IPS-15b (cell line): ENCODE results near the gene TNPO3.
A peak's percentile ranks its signal among the peaks of the same experiment; 100 is the strongest.

Experiments used
- H3K27me3 ChIP-seq: one replicate; pipeline ENCODE4 v1.6.1; 2013; ENCODE audit warnings: low read length; ENCODE audit not compliant: control insufficient read depth, insufficient read depth
- H3K36me3 ChIP-seq: one replicate; pipeline ENCODE4 v1.6.1; 2013; ENCODE audit warnings: low read length; ENCODE audit not compliant: control insufficient read depth, insufficient read depth
- H3K4me1 ChIP-seq: one replicate; pipeline ENCODE4 v1.6.1; 2013; ENCODE audit warnings: mild to moderate bottlenecking, low read length; ENCODE audit not compliant: control insufficient read depth, insufficient read depth
- H3K4me3 ChIP-seq: one replicate; pipeline ENCODE4 v1.5.1; 2013; ENCODE audit warnings: low read depth, low read length
- H3K9ac ChIP-seq: one replicate; pipeline ENCODE4 v1.6.1; 2013; ENCODE audit warnings: low read depth, mild to moderate bottlenecking, low read length
- H3K9me3 ChIP-seq: one replicate; pipeline ENCODE4 v1.6.1; 2013; ENCODE audit warnings: mild to moderate bottlenecking, low read length; ENCODE audit not compliant: control insufficient read depth, insufficient read depth

Gene TNPO3

DNA sequence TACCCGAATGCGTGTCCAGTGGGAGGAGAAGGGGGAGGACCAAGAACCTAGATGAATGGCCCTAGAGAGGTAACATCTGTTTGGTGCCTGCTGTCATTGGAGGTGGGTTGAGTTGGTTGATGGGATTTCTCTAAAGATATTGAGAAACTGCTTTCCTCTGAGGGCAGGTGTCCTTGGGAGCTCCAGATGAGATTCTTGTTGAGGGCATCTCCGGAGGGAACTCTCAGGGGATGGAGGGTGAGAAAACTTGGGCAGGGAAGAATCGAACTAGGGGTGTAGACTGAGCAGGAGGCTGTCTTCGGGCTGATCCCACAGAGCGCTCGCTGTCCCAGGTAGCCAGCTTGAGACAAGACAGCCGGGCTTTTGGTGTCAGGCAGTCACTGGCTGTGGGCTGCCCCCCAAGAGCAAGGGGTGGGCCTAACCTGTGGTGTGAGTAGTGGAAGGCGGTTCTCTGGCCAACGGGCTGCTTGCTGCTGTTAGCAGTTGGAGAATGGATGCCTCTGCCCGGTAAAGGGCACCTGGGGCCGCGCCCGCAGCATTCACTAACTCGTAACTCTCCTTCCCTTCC, 113.5 kb downstream of the TNPO3 start:
- H3K27me3 ChIP-seq, result peaks cover 39% of the 10 kb centered on the region
- no peaks in the 10 kb centered on the region for H3K36me3 ChIP-seq
- no peaks in the 10 kb centered on the region for H3K4me1 ChIP-seq
- no peaks in the 10 kb centered on the region for H3K9me3 ChIP-seq
- H3K9ac ChIP-seq, result no peak overlapping the region
- no peak overlapping the region for H3K4me3 ChIP-seq

- H3K36me3 ChIP-seq, result no peaks in the 10 kb centered on the region
- H3K4me1 ChIP-seq, result no peaks in the 10 kb centered on the region
- no peak overlapping the region for H3K9ac ChIP-seq
- H3K9me3 ChIP-seq, result no peaks in the 10 kb centered on the region
- H3K27me3 ChIP-seq, result peaks cover 43% of the 10 kb centered on the region
- H3K4me3 ChIP-seq, result no peak overlapping the region
Measured at GRCh38 chr7:128940494-128941322, 114.2 kb downstream of the TNPO3 start.

GRCh38 chr7:128939861-128940410, 115.0 kb downstream of the TNPO3 start:
- Histone ChIP-seq H3K9me3 (no peaks in the 10 kb centered on the region), H3K4me3 (no peak overlapping the region), H3K27me3 (peaks cover 49% of the 10 kb centered on the region), H3K36me3 (no peaks in the 10 kb centered on the region), H3K4me1 (no peaks in the 10 kb centered on the region), H3K9ac (no peak overlapping the region)

DNA sequence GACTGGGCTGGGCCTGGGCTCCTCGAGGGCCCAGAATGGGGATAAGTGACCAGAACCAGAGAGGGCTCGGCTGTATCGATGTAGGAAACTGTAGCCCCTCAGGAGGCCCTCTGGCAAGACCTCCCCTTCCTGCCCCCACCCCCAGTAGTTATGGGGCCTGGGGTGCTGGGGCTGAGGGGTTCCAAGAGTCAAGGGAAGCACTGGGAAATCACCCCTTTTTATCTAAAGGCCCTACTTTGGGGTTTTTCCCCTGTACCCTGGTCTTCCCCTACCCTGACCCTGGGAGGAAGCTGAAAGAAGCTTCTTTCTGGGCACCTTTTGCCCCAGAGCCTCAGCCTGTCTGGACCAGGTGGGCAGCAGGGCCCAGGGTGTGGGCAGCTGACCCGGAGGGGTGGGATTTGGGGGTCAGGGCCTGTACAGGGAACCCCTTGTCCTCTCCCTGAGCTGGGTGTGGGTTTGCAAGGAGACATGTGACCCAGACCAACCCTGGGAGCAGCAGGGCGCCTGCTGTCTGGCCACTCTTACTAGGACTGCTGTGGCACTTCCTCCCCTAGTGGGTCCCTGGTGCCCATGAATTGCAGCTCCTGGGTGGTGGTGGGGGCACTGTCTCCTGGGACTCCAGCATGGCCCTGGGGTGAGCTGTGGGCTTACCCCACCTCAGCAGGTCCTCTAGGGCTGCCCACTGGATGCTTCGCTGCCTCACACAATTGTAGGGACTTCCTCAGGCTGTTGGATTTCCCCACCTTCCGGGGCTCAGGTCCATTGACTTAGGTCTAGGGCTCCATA, 115.6 kb downstream of the TNPO3 start:
- Histone ChIP-seq H3K9ac (no peak overlapping the region), H3K9me3 (no peaks in the 10 kb centered on the region), H3K4me1 (no peaks in the 10 kb centered on the region), H3K36me3 (no peaks in the 10 kb centered on the region), H3K27me3 (peaks cover 52% of the 10 kb centered on the region), H3K4me3 (no peak overlapping the region)

GRCh38 chr7:128938544-128939074, 116.3 kb downstream of the TNPO3 start:
- no peaks in the 10 kb centered on the region for H3K9me3 ChIP-seq
- peak overlapping the region; percentile 16 for H3K9ac ChIP-seq
- H3K4me1 ChIP-seq, result no peaks in the 10 kb centered on the region
- H3K27me3 ChIP-seq, result peaks cover 53% of the 10 kb centered on the region
- peak overlapping the region; percentile 67 for H3K4me3 ChIP-seq
- H3K36me3 ChIP-seq, result no peaks in the 10 kb centered on the region

- H3K27me3 ChIP-seq, result peaks cover 53% of the 10 kb centered on the region
- H3K4me1 ChIP-seq, result no peaks in the 10 kb centered on the region
- H3K9ac ChIP-seq, result peak within 1 kb of the TSS; percentile 16
- peak within 1 kb of the TSS; percentile 67 for H3K4me3 ChIP-seq
- no peaks in the 10 kb centered on the region for H3K9me3 ChIP-seq
- no peaks in the 10 kb centered on the region for H3K36me3 ChIP-seq
Measured at GRCh38 chr7:128937647-128938543, 117.0 kb downstream of the TNPO3 start, which contains the start of gene IRF5. IRF5 (plus strand) TSS chr7:128937927; CDS start chr7:128942082, 4,155 bp downstream.

DNA sequence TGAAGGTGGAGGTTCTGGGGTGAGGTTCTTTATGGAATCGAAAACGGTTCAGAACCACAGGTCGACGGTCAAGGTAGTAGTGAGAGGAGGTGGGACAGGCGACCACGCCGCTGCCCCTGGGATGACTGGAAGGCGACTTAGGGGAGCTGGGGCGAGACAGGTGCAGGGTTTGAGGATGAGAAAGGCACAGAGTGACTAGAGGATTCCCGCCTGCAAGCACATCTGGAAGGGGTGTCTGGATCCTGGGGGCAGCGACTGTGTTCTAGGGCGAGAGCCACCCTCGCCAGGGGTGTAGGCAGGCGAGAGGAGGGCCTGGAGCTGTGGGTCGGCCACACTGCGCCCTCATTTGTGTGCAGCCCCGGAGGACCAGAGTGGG, 117.7 kb downstream of the TNPO3 start:
- H3K4me1 ChIP-seq, result no peaks in the 10 kb centered on the region
- no peaks in the 10 kb centered on the region for H3K9me3 ChIP-seq
- H3K9ac ChIP-seq, result no peak overlapping the region
- H3K36me3 ChIP-seq, result no peaks in the 10 kb centered on the region
- peaks cover 53% of the 10 kb centered on the region for H3K27me3 ChIP-seq
- H3K4me3 ChIP-seq, result peak overlapping the region; percentile 67

GRCh38 chr7:128936798-128937197, 118.1 kb downstream of the TNPO3 start:
- Histone ChIP-seq H3K27me3 (peaks cover 53% of the 10 kb centered on the region), H3K9ac (no peak overlapping the region), H3K9me3 (no peaks in the 10 kb centered on the region), H3K4me3 (no peak overlapping the region), H3K4me1 (no peaks in the 10 kb centered on the region), H3K36me3 (no peaks in the 10 kb centered on the region)

GRCh38 chr7:128935342-128935730, 119.6 kb downstream of the TNPO3 start:
- no peaks in the 10 kb centered on the region for H3K4me1 ChIP-seq
- peaks cover 46% of the 10 kb centered on the region for H3K27me3 ChIP-seq
- H3K9me3 ChIP-seq, result no peaks in the 10 kb centered on the region
- H3K36me3 ChIP-seq, result no peaks in the 10 kb centered on the region
- H3K4me3 ChIP-seq, result no peak overlapping the region
- no peak overlapping the region for H3K9ac ChIP-seq

- Histone ChIP-seq H3K9ac (no peak overlapping the region), H3K27me3 (peaks cover 39% of the 10 kb centered on the region), H3K4me3 (no peak overlapping the region)
Measured at GRCh38 chr7:128934361-128935341, 120.3 kb downstream of the TNPO3 start.

More at GRCh38 chr7:128934361-128935341, 120.3 kb downstream of the TNPO3 start:
- H3K36me3 ChIP-seq, result no peaks in the 10 kb centered on the region
- no peaks in the 10 kb centered on the region for H3K9me3 ChIP-seq
- no peaks in the 10 kb centered on the region for H3K4me1 ChIP-seq
